ENCODE results near the gene SPAG8.

The SPAG8 gene

DNA sequence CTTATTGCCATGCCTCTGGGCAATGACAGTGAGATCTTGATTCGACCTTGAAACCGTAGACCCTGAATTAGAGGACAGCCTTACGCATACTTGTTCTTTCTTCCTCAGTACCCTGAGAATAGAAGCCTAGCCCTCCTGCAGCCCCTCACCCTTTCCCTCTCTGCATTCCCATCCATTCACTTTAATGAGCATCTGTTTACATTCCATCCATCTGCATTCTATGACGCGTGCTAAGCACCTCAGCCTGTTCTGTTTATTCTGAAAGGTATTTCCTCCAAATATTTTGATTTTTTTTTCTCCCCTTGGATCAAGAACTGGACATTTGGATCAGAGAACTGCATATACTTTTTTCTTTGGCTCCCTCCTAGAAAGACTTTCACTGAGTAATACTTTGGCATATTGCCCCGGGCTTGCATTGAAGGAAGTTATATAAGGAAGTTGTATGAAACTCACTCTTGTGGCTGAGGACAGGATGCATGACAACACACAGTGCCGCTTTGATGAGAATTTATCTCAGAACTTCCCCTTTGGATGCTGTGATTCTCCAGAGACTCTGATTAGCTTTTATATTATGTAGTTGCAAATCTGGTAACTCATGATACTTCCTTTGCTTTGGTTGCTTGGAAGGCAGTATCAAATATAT is 32.7 kb upstream of the SPAG8 start:
- Histone ChIP-seq H3K4me1 (ENCODE audit: insufficient read depth, low read length, poor library complexity, severe bottlenecking) (peaks cover 4% of the 10 kb centered on the region), H3K36me3 (ENCODE audit: insufficient read depth, low read length) (no peaks in the 10 kb centered on the region), H3K9me2 (replicated peaks; ENCODE audit: low read depth, low read length) (no peaks in the 10 kb centered on the region), H3K79me2 (ENCODE audit: insufficient read depth, low read length) (no peaks in the 10 kb centered on the region), H3F3A (ENCODE audit: low read depth) (no peaks in the 10 kb centered on the region), H3K9ac (ENCODE audit: low read depth, low read length, poor library complexity, severe bottlenecking) (no peak overlapping the region), H3K9me3 (ENCODE audit: insufficient read depth, low read depth, low read length) (no peaks in the 10 kb centered on the region), H4K20me1 (ENCODE audit: insufficient read depth, low read length, poor library complexity, severe bottlenecking) (no peaks in the 10 kb centered on the region), H3K4me2 (ENCODE audit: low read depth, low read length, poor library complexity, severe bottlenecking) (no peak overlapping the region), H2AFZ (ENCODE audit: low read length) (no peak overlapping the region), H3K4me3 (ENCODE audit: low read length, poor library complexity, severe bottlenecking) (no peak overlapping the region), H3K27me3 (ENCODE audit: insufficient read depth, low read length, poor library complexity, severe bottlenecking) (no peaks in the 10 kb centered on the region)
- TF ChIP-seq, protein P1, sequence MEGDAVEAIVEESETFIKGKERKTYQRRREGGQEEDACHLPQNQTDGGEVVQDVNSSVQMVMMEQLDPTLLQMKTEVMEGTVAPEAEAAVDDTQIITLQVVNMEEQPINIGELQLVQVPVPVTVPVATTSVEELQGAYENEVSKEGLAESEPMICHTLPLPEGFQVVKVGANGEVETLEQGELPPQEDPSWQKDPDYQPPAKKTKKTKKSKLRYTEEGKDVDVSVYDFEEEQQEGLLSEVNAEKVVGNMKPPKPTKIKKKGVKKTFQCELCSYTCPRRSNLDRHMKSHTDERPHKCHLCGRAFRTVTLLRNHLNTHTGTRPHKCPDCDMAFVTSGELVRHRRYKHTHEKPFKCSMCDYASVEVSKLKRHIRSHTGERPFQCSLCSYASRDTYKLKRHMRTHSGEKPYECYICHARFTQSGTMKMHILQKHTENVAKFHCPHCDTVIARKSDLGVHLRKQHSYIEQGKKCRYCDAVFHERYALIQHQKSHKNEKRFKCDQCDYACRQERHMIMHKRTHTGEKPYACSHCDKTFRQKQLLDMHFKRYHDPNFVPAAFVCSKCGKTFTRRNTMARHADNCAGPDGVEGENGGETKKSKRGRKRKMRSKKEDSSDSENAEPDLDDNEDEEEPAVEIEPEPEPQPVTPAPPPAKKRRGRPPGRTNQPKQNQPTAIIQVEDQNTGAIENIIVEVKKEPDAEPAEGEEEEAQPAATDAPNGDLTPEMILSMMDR (conservative IDR thresholded peaks at IDR 0.05; ENCODE audit: low read length), result no peak
- no peak for TF ChIP-seq EZH2phosphoT487 (IDR thresholded peaks at IDR 0.05; ENCODE audit: borderline replicate concordance)

DNA sequence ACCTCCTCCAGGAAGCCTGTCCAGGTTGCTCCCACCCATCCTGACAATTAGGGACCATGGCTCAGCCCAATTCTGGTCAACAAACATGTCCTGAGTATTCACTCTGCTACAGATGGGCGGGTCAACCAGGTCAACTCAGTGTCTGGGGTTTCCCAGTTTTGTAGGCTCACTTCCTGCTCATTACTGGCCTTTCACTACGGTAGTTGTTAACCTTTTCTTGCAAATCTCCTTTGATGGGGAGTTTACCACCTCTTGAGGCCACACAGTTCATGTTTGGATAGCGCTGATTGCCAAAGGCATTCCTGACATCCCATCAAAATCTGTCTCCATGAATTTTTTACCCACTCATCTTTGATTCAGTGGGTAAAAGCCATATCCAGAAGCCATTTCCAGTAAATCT is 30.7 kb upstream of the SPAG8 start:
- Histone ChIP-seq H4K20me1 (ENCODE audit: insufficient read depth, low read length, poor library complexity, severe bottlenecking) (no peaks in the 10 kb centered on the region), H3K79me2 (ENCODE audit: insufficient read depth, low read length) (no peaks in the 10 kb centered on the region), H3K9ac (ENCODE audit: low read depth, low read length, poor library complexity, severe bottlenecking) (no peak overlapping the region), H3K27me3 (ENCODE audit: insufficient read depth, low read length, poor library complexity, severe bottlenecking) (no peaks in the 10 kb centered on the region), H3K9me2 (replicated peaks; ENCODE audit: low read depth, low read length) (no peaks in the 10 kb centered on the region), H3F3A (ENCODE audit: low read depth) (no peaks in the 10 kb centered on the region), H3K4me3 (ENCODE audit: low read length, poor library complexity, severe bottlenecking) (no peak overlapping the region), H3K36me3 (ENCODE audit: insufficient read depth, low read length) (no peaks in the 10 kb centered on the region), H3K4me2 (ENCODE audit: low read depth, low read length, poor library complexity, severe bottlenecking) (no peak overlapping the region), H2AFZ (ENCODE audit: low read length) (no peak overlapping the region), H3K9me3 (ENCODE audit: insufficient read depth, low read depth, low read length) (no peaks in the 10 kb centered on the region), H3K4me1 (ENCODE audit: insufficient read depth, low read length, poor library complexity, severe bottlenecking) (peaks cover 4% of the 10 kb centered on the region)
- no peak for TF ChIP-seq EZH2phosphoT487 (IDR thresholded peaks at IDR 0.05; ENCODE audit: borderline replicate concordance)
- TF ChIP-seq, protein P1 (conservative IDR thresholded peaks at IDR 0.05; ENCODE audit: low read length), result no peak

DNA sequence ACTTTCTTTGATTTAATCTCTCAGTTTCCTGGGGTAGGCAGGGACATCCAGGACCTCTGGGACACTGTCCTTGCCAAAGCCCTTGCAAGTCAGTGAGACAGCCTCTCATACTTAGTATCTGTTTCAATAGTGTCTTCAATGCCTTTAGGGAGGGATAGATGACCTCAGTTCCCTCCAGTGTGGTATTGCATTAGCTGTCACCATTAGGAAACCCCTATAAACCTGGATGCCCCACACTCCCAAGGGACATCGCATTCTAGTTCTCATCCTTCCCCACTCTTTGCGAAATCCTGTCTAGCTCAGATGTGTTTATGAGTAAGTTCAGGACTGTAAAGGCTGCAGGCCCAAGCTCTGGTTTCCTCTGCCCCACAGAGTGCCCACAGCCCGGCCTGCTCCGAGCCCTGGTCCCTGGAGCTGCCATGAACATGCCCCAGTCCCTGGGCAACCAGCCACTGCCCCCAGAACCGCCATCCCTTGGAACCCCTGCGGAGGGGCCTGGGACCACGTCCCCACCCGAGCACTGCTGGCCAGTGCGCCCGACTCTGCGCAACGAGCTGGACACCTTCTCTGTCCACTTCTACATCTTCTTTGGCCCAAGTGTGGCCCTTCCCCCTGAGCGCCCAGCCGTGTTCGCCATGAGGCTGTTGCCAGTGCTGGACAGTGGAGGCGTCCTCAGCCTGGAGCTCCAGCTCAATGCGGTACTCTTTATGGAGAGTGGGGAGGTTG is 30.1 kb upstream of the SPAG8 start:
- no peak overlapping the region for H2AFZ ChIP-seq (ENCODE audit: low read length)
- H3K36me3 ChIP-seq (ENCODE audit: insufficient read depth, low read length), result no peaks in the 10 kb centered on the region
- no peaks in the 10 kb centered on the region for H3K9me2 ChIP-seq (replicated peaks; ENCODE audit: low read depth, low read length)
- H3K27me3 ChIP-seq (ENCODE audit: insufficient read depth, low read length, poor library complexity, severe bottlenecking), result no peaks in the 10 kb centered on the region
- no peak overlapping the region for H3K9ac ChIP-seq (ENCODE audit: low read depth, low read length, poor library complexity, severe bottlenecking)
- TF ChIP-seq, protein P1 (conservative IDR thresholded peaks at IDR 0.05; ENCODE audit: low read length), result no peak
- no peak for TF ChIP-seq EZH2phosphoT487 (IDR thresholded peaks at IDR 0.05; ENCODE audit: borderline replicate concordance)
- no peaks in the 10 kb centered on the region for H3K9me3 ChIP-seq (ENCODE audit: insufficient read depth, low read depth, low read length)
- no peaks in the 10 kb centered on the region for H3F3A ChIP-seq (ENCODE audit: low read depth)
- H3K4me1 ChIP-seq (ENCODE audit: insufficient read depth, low read length, poor library complexity, severe bottlenecking), result peaks cover 4% of the 10 kb centered on the region
- H4K20me1 ChIP-seq (ENCODE audit: insufficient read depth, low read length, poor library complexity, severe bottlenecking), result no peaks in the 10 kb centered on the region
- no peak overlapping the region for H3K4me3 ChIP-seq (ENCODE audit: low read length, poor library complexity, severe bottlenecking)
- no peaks in the 10 kb centered on the region for H3K79me2 ChIP-seq (ENCODE audit: insufficient read depth, low read length)
- no peak overlapping the region for H3K4me2 ChIP-seq (ENCODE audit: low read depth, low read length, poor library complexity, severe bottlenecking)

Data from Loucy (cell line).